ENCODE data around the gene FLT3. TPM values are rescaled to one million over a fixed set of nuclear protein-coding genes. Genes with fewer than 3 reads are reported as not detected.
"Not testable (repeated sequence)": the region's sequence is repeated elsewhere in the genome, so short reads cannot be mapped to it uniquely, and the experiment has no call there.

FLT3 gene
- total RNA-seq, 2 donors from 2014 or later = not detected

DNA sequence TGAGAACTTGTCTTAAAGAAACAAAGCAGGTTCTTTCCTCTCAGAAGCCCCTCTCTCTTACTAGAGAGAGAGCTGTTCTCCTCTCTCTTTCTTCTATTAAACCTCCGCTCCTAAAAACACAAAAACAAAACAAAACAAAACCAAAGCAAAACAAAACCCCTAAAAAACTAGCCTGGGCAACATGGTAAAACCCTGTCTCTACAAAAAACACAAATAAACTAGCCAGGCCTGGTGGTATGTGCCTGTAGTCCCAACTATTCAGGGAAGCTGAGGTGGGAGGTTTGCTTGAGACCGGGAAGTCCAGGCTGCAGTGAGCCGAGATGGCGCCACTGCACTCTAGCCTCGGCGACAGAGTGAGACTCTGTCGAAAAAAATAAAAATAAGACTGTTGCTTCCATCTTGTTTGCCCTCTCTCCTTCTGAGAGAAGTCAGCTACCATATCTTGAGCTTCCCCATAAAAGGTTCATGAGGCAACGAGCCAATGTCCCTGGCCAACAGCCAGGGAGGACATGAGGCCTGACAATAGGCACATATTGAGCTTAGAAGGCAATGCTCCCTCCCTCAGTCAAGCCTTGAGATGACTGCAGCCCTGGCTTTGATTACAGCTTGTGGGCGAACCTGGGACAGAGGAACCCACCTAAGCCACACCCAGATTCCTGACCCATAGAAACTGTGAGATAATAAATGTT lies 17.5 kb upstream of the FLT3 start:
- no peak for DNase-seq (ENCODE audit: low spot score in 2 of 2)
- no peak overlapping the region for H3K27ac Mint-ChIP-seq
- no peak for ATAC-seq
- H3K36me3 Mint-ChIP-seq = no peaks in the 10 kb centered on the region
- H3K9me3 Mint-ChIP-seq = no peaks in the 10 kb centered on the region

DNA sequence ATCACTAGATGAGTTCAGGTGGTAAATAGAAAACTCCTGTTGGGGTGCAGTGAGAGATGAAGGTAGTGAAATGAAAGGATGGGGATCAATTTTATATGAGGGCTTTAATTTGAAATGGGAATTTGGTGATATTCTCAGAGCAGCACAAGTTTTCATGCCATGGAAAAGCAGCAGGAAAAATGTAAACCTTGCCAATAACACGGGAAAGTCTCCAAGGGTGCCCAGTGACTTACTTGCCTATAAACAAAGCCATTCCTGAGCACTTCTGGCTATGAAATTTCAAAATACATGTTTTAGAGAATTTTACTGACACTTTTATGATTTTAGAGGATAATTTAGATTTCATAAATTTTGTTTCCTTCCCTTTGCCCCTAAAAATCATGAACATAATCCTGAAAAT lies 16.4 kb upstream of the FLT3 start:
- ATAC-seq = no peak
- DNase-seq (ENCODE audit: low spot score in 2 of 2) = no peak
- Mint-ChIP-seq H3K9me3 (no peaks in the 10 kb centered on the region), H3K36me3 (no peaks in the 10 kb centered on the region), H3K27ac (no peak overlapping the region)

DNA sequence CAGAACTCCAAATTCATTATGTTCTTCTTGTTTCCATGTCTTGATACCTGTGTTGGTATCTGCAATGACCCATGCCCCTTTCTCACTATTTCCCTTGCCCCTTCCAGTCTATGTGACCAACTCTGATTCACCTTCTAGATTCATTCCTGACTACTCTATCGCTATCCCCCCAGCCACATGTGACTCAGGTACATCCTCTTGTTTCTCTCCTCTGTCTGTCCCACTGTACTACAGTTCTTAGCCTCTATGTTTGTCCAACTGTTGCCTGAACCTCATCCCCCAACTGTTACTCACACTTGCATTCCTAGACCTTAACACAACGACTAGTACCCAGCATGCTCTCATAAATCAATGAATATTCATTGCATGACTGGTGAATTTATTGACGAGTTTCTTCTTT lies 10.0 kb upstream of the FLT3 start:
- DNase-seq (ENCODE audit: low spot score in 2 of 2) = no peak
- no peaks in the 10 kb centered on the region for H3K36me3 Mint-ChIP-seq
- no peak overlapping the region for H3K27ac Mint-ChIP-seq
- H3K9me3 Mint-ChIP-seq = no peaks in the 10 kb centered on the region
- peak in 1 of 2 donors; percentile 18 for ATAC-seq

DNA sequence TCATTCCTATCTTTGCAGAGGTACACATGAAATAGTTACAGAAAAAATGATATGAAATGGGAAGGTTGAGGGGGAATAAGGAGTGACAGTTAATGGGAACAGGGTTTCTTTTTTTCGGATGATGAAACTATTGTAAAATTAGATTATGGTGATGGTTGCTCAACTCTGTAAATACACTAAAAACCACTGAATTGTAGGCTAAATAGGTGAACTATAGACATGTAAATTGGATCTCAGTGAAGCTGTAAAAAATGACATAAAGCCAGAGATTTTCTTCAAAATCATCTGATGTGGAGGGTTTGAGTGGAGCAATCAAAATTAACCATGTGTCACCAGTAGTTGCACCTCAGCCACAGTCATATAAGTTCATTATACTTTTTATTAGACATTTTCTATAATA lies 6.6 kb upstream of the FLT3 start:
- Mint-ChIP-seq H3K27ac (no peak overlapping the region), H3K36me3 (no peaks in the 10 kb centered on the region), H3K9me3 (no peaks in the 10 kb centered on the region)
- DNase-seq (ENCODE audit: low spot score in 2 of 2) = no peak
- ATAC-seq = no peak

DNA sequence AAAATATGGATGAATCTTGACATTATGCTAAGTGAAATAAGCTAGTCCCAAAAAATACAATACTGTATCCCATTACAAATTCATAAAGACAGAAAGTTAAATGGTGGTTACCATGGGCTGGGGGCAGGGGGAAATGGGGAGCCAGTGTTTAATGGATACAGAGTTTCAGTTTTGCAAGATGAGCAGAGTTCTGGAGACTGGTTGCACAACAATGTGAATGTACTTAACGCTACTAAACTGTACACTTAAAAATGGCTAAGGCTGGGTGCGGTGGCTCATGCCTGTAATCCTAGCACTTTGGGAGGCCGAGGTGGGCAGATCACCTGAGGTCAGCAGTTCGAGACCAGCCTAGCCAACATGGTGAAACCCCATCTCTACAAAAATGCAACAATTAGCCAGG lies 1.5 kb upstream of the FLT3 start:
- H3K36me3 Mint-ChIP-seq; H3K9me3 Mint-ChIP-seq; H3K27ac Mint-ChIP-seq; ATAC-seq; DNase-seq (ENCODE audit: low spot score in 2 of 2): not testable (repeated sequence)

DNA sequence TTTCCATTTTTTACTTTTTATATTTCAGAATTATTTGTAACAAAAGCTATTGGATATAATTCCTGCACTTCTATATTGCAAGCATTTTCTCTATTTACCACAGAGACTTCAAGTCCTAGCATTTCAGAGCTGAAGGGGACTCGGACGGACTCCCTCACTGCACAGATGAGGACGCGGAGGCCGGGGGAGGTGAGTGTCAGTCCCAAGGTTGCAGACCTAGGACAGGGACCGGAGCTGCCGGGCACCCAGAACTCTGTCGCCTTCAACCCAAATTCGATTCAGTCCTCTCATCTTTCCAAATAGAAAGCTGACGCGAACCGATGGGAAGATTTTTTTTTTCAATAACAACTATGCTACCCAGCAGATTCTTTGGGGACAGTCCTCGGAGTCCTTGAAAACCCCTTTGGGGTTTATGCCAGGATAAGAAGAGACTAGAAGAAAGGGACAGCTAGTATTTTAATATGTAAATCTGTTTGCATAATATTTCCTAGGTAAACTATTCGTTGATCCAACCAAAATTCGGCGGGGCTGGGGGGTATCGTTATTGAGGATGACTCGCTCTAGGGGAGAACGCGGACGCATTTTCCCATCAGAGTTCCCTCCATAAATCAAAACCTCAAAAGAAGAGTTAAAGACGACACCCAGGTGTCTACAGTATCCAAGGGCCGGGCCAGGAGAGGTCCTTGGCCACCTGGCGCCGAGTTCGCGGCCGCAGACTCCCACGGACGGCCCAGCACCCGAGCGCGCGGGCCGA lies 803 bp downstream of the FLT3 start:
- H3K27ac Mint-ChIP-seq = no peak overlapping the region
- H3K9me3 Mint-ChIP-seq = no peaks in the 10 kb centered on the region
- no peaks in the 10 kb centered on the region for H3K36me3 Mint-ChIP-seq
- DNase-seq (ENCODE audit: low spot score in 2 of 2) = no peak
- ATAC-seq = no peak

DNA sequence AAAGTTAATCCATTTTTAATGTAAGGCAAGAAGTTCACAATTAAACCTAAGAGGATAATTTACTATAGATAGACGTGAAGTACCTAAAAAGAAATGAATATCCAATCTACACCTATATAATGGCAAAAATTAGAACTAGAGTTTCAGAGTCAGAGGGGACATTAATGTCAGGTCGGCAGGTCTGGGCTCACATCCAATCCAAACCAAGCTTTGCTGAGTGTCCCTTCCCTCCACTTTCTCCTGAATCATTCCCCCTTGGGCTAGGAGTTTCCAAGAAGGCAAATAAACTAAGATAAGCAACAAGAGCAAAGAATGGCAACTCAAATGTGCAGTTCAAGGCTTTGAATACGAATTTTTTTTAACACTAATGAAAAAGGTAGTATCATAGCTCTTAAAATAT lies 2.9 kb downstream of the FLT3 start:
- Mint-ChIP-seq H3K36me3 (no peaks in the 10 kb centered on the region), H3K9me3 (no peaks in the 10 kb centered on the region), H3K27ac (no peak overlapping the region)
- DNase-seq (ENCODE audit: low spot score in 2 of 2) (no peak), ATAC-seq (no peak)

DNA sequence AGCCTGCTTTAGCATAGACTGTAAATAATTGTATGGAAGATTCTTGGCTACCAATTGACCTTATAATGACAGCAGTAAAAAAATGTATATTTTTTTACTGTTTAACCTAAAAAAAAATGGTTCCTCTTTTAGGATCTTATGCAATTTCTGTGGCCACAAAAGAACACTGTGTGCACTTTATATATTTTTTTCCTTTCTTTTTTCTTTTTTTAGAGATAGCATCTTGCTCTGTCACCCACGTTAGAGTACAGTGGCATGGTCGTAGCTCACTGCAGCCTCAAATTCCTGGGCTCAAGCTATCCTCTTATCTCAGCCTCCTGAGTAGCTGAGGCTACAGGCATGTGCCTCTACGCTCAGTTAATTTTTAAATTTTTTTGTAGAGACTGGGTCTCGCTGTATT lies 6.1 kb downstream of the FLT3 start:
- H3K36me3 Mint-ChIP-seq = no peaks in the 10 kb centered on the region
- H3K27ac Mint-ChIP-seq = no peak overlapping the region
- no peak for DNase-seq (ENCODE audit: low spot score in 2 of 2)
- H3K9me3 Mint-ChIP-seq = no peaks in the 10 kb centered on the region
- ATAC-seq = no peak

DNA sequence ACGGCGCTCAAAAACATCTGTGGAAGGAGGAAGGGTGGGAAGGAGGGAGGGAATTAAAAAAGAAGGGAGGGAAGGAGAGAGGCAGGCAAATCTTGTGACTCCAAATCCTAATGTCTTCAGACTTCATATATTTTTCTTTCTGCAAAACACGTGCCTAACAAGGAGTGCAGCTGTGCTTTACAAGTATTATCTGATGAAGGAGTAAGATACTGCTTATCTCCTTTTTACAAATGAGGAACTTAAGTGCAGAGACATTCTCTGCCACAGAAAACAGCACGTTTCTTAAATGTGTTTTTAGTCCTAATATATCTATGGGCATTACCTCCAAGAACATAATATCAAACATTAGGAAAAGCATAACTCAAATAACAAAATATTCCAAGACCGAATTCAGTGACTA lies 6.5 kb downstream of the FLT3 start:
- Mint-ChIP-seq H3K9me3 (no peaks in the 10 kb centered on the region), H3K36me3 (no peaks in the 10 kb centered on the region), H3K27ac (no peak overlapping the region)
- DNase-seq (ENCODE audit: low spot score in 2 of 2) (no peak), ATAC-seq (no peak)

DNA sequence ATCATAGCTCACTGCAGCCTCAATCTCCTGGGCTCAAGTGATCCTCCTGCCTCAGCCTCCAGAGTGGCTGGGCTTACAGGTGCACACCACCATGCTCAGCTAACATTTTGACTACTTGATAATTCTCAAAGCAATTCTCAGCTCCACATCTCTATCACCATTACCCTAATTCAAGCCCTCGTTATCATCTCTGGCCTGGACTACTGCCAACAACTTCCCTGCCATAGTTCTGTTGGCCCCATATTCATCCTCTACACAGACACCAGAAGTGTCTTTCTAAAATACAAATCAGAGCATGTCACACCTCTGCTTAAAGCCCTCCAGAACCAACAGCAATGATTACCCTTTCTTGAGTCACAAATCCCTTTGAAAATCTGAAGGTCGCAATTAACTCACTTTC lies 7.9 kb downstream of the FLT3 start:
- DNase-seq (ENCODE audit: low spot score in 2 of 2) (no peak), ATAC-seq (no peak)
- Mint-ChIP-seq H3K27ac (no peak overlapping the region), H3K9me3 (no peaks in the 10 kb centered on the region), H3K36me3 (no peaks in the 10 kb centered on the region)

DNA sequence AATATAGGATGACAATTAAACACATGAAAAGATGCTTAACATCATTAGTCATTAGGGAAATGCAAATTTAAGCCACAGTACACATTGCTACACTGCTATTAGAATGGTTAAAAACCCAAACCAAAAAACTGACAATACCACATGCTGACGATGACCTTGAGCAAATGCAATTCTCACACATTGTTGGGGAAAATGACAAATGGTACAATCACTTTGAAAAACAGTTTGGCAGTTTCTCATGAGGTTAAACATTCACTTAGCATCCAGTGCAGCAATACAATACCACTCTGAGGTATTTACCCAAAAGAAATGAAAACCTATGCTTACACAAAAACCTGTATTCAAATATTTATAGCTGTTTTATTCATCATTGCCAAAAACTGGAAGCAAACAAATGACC lies 11.3 kb downstream of the FLT3 start:
- DNase-seq (ENCODE audit: low spot score in 2 of 2) (no peak), ATAC-seq (no peak)
- H3K36me3 Mint-ChIP-seq = no peaks in the 10 kb centered on the region
- H3K27ac Mint-ChIP-seq = no peak overlapping the region
- no peaks in the 10 kb centered on the region for H3K9me3 Mint-ChIP-seq

DNA sequence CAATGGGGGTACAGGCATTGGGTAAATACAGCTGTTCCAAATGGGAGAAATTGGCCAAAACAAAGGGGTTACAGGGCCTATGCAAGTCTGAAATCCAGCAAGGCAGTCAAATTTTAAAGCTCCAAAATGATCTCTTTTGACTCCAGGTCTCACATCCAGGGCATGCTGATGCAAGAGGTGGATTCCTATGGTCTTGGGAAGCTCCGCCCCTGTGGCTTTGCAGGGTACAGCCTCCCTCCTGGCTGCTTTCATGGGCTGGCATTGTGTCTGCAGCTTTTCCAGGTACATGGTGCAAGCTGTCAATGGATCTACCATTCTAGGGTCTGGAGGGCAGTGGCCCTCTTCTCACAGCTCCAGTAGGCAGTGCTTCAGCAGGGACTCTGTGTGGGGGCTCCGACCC lies 22.6 kb downstream of the FLT3 start:
- not testable (repeated sequence) for DNase-seq (ENCODE audit: low spot score in 2 of 2); H3K9me3 Mint-ChIP-seq; H3K27ac Mint-ChIP-seq; ATAC-seq; H3K36me3 Mint-ChIP-seq

DNA sequence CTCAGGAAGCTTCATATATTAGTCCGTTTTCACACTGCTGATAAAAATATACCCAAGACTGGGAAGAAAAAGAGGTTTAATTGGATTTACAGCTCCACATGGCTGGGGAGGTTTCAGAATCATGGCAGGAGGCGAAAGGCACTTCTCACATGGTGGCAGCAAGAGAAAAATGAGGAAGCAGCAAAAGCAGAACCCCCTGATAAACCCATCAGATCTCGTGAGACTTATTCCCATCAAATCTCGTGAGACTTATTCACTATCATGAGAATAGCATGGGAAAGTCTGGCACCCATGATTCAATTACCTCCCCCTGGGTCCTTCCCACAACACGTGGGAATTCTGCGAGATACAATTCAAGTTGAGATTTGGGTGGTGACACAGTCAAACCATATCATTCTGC lies 23.1 kb downstream of the FLT3 start:
- Mint-ChIP-seq H3K9me3 (no peaks in the 10 kb centered on the region), H3K36me3 (no peaks in the 10 kb centered on the region), H3K27ac (no peak overlapping the region)
- ATAC-seq (no peak), DNase-seq (ENCODE audit: low spot score in 2 of 2) (no peak)

DNA sequence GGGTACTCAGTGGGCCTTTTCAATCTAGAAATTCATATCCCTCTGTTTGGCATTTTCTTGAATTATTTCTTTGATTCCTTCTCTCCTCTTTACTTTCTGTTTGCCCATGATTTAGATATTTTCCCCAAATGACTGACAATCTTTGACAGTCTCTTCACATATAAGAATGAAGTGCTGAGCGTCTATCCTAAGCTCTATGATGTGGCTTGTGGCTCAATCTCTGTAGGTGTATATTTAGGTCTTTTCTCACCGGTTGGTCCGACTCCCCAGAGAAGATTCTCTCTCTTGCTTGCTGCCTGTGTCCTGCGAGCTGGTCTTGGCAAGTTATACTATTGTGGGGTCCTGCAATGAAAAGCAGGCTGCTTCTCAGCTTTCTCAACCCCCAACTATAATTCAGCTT lies 29.0 kb downstream of the FLT3 start:
- no peak overlapping the region for H3K27ac Mint-ChIP-seq
- H3K9me3 Mint-ChIP-seq = no peaks in the 10 kb centered on the region
- DNase-seq (ENCODE audit: low spot score in 2 of 2) (no peak), ATAC-seq (no peak)
- H3K36me3 Mint-ChIP-seq = no peaks in the 10 kb centered on the region

DNA sequence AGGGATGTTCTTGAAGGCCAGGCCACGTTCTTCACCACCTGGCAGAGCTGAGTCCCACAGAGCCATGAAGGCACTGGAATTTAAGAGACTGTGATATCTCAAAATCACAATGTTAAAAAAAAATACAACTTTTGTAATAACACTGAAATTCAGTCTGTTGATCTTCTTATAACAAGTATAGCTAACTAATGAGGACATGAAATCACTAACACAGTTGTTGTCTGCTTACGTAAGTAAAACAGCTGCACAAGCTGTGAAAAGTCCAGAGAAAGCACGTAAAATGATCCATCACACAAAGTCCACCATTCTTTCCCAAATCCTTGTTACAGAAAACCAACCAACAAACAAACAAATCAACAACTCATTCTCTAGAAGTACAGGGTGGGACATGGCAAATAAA lies 32.9 kb downstream of the FLT3 start:
- Mint-ChIP-seq H3K36me3 (no peaks in the 10 kb centered on the region), H3K27ac (no peak overlapping the region), H3K9me3 (no peaks in the 10 kb centered on the region)
- no peak for DNase-seq (ENCODE audit: low spot score in 2 of 2)
- ATAC-seq = no peak

DNA sequence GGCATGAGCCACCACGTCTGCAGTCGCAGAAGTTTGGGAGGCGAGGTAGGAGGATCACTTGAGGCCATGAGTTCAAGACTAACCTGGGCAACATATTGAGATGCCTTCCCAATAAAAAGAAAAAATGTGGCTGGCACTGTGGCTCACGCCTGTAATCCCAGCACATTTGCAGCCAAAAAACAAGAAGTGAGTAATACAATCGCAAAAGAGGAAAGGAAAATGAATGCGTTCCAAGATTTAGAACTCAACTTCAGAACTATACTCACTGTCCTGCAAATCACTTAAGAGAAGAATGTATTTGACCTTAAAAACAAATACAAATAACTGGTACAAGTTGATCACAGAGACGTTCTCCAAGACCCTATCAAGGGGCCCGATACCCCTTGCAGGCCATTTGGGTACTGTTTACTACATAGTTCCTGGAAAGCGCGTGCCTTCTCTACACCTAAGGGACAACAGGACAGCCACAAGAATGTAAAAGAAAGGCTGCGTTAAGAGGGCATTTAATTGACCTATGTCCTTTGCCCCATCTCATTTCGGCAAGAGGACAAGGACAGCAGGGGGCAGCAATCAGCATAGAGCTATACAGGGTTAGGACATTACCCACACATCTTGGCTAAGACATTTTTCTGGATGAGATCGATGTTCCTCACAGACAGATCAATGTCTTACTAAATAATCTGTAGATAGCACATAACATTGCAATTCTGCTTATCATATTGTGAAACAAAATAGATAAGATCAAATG lies 41.3 kb downstream of the FLT3 start:
- H3K27ac Mint-ChIP-seq = no peak overlapping the region
- no peaks in the 10 kb centered on the region for H3K36me3 Mint-ChIP-seq

DNA sequence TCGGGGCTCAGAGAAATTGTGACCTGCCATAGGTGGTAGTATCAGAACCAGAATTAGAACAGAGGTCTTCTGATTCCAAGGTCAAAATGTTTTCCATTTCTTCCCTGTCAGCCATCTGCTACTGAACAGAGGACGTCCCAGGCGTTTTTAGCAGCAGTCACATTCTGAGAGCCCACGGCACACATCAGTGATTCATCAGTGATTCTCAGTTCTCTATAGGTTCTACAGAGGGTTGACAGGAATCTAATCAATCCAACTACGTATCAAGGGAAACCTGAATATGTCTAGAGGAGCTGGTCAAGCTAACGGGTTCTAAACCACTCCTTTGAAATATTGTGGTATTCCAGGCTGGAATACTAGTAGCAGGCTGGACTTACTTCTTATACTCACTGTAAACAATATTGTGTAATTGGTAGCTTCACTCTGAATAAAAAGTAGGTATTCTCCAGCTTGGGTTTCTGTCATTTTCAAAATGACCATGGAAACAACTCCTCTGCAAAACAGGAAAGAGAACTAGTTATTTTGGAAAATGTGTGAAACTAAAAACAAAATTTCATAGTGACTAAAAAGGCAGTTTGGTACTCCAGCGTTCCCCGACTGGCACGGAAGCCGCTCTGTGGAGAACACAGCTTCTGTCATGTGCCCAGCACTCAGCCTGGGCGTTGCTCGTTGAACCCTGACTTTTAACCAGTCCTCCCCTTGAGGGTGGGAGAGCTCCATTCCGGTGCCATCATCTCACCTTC lies 43.2 kb downstream of the FLT3 start:
- no peak for ATAC-seq
- DNase-seq (ENCODE audit: low spot score in 2 of 2) = no peak
- Mint-ChIP-seq H3K9me3 (no peaks in the 10 kb centered on the region), H3K27ac (no peak overlapping the region), H3K36me3 (no peaks in the 10 kb centered on the region)

More for the DNA sequence above, 41.3 kb downstream of the FLT3 start:
- H3K9me3 Mint-ChIP-seq = no peaks in the 10 kb centered on the region
- DNase-seq (ENCODE audit: low spot score in 2 of 2) (peak in 1 of 2 donors; percentile 45), ATAC-seq (peak in 1 of 2 donors; percentile 53)
